Measurements from ENCODE around the gene ENTPD1.

ENTPD1 gene

DNA sequence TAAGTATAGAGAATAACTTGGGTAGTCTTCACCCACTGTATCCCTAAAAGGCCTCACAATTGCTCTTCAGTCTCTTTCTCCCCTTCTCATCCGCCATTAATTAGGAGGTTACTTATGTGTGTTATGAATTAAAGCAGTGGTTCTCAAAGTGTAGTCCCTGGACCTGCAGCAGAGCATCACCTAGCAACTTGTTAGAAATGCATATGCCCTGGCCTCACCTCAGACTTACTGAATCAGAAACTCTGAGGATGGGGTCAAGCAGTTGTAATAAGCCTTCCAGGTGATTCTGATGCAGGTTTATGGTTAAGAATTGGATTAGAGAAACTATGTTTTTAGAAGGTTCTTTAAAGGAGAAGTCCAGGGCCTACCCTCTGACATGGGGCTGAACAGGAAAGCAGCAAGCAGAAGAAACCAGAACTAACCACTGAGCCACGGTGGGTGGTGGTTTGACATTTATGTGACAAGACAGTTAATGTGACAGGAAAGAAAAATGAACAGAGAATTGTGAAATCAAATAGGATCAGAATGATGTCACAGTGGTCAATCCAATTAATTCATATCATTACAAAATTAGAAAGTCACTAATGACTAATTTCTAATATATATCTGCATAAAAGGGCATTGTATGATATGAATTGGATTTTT lies 37.6 kb downstream of the ENTPD1 start (continued):
- TF ChIP-seq ZBTB48 (tag by site-specific recombination; IDR thresholded peaks at IDR 0.05), result no peak
- no peak for TF ChIP-seq ZNF623 (tag by site-specific recombination; IDR thresholded peaks at IDR 0.05)
- no peak for TF ChIP-seq ZNF747 (tag by site-specific recombination; IDR thresholded peaks at IDR 0.05)
- no peak for TF ChIP-seq ZIC2 (tag by site-specific recombination; IDR thresholded peaks at IDR 0.05)
- TF ChIP-seq ZNF133 (tag by site-specific recombination; IDR thresholded peaks at IDR 0.05), result no peak
- TF ChIP-seq, protein P1, sequence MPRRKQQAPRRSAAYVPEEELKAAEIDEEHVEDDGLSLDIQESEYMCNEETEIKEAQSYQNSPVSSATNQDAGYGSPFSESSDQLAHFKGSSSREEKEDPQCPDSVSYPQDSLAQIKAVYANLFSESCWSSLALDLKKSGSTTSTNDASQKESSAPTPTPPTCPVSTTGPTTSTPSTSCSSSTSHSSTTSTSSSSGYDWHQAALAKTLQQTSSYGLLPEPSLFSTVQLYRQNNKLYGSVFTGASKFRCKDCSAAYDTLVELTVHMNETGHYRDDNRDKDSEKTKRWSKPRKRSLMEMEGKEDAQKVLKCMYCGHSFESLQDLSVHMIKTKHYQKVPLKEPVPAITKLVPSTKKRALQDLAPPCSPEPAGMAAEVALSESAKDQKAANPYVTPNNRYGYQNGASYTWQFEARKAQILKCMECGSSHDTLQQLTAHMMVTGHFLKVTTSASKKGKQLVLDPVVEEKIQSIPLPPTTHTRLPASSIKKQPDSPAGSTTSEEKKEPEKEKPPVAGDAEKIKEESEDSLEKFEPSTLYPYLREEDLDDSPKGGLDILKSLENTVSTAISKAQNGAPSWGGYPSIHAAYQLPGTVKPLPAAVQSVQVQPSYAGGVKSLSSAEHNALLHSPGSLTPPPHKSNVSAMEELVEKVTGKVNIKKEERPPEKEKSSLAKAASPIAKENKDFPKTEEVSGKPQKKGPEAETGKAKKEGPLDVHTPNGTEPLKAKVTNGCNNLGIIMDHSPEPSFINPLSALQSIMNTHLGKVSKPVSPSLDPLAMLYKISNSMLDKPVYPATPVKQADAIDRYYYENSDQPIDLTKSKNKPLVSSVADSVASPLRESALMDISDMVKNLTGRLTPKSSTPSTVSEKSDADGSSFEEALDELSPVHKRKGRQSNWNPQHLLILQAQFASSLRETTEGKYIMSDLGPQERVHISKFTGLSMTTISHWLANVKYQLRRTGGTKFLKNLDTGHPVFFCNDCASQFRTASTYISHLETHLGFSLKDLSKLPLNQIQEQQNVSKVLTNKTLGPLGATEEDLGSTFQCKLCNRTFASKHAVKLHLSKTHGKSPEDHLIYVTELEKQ (tag by site-specific recombination; IDR thresholded peaks at IDR 0.05; ENCODE audit: borderline replicate concordance), result no peak
- TF ChIP-seq ZNF324 (tag by site-specific recombination; IDR thresholded peaks at IDR 0.05), result no peak
- TF ChIP-seq ZBTB17 (tag by site-specific recombination; IDR thresholded peaks at IDR 0.05), result no peak
- TF ChIP-seq ZNF221 (tag by site-specific recombination; IDR thresholded peaks at IDR 0.05; ENCODE audit: borderline replicate concordance), result no peak
- TF ChIP-seq MZF1 (tag by site-specific recombination; IDR thresholded peaks at IDR 0.05; ENCODE audit: borderline replicate concordance), result no peak

- Histone ChIP-seq H3K27ac (ENCODE audit: extremely low read depth, low read depth, low read length) (no peak overlapping the region), H3K4me1 (ENCODE audit: control insufficient read depth, insufficient read depth, low read length) (no peaks in the 10 kb centered on the region)
Measured at GRCh38 chr10:95794195-95794594, 38.2 kb downstream of the ENTPD1 start.

GRCh38 chr10:95795602-95796001 lies 39.6 kb downstream of the ENTPD1 start:
- CTCF ChIA-PET, result no interaction called here
- Histone ChIP-seq H3K4me3 (ENCODE audit: low read depth, low read length) (no peak overlapping the region), H3K36me3 (ENCODE audit: control insufficient read depth in 2 of 2, insufficient read depth in 1 of 2, low read length in 2 of 2) (no peaks in the 10 kb centered on the region), H3K4me1 (ENCODE audit: control insufficient read depth, insufficient read depth, low read length) (no peaks in the 10 kb centered on the region), H3K27ac (ENCODE audit: extremely low read depth, low read depth, low read length) (no peak overlapping the region), H3K9me3 (ENCODE audit: control insufficient read depth, insufficient read depth, low read depth, low read length) (no peaks in the 10 kb centered on the region)
- POLR2A ChIA-PET, result no interaction called here
- TF ChIP-seq ZNF791 (tag by site-specific recombination; IDR thresholded peaks at IDR 0.05) (no peak), MYNN (tag by site-specific recombination; IDR thresholded peaks at IDR 0.05; ENCODE audit: borderline replicate concordance) (no peak), ZNF214 (tag by site-specific recombination; IDR thresholded peaks at IDR 0.05; ENCODE audit: borderline replicate concordance) (no peak), CTCF (tag by site-specific recombination; IDR thresholded peaks at IDR 0.05) (no peak), ZNF624 (tag by site-specific recombination; IDR thresholded peaks at IDR 0.05) (no peak), ELK4 (IDR thresholded peaks at IDR 0.05; ENCODE audit: borderline replicate concordance, low read depth, low read length) (no peak), ZNF747 (tag by site-specific recombination; IDR thresholded peaks at IDR 0.05) (no peak), ZNF621 (tag by site-specific recombination; IDR thresholded peaks at IDR 0.05) (no peak)

More at GRCh38 chr10:95794195-95794594, 38.2 kb downstream of the ENTPD1 start:
- Histone ChIP-seq H3K36me3 (ENCODE audit: control insufficient read depth in 2 of 2, insufficient read depth in 1 of 2, low read length in 2 of 2) (no peaks in the 10 kb centered on the region), H3K4me3 (ENCODE audit: low read depth, low read length) (no peak overlapping the region), H3K9me3 (ENCODE audit: control insufficient read depth, insufficient read depth, low read depth, low read length) (no peaks in the 10 kb centered on the region)
- no peak for TF ChIP-seq ZNF701 (tag by site-specific recombination; IDR thresholded peaks at IDR 0.05)
- TF ChIP-seq, protein P2, sequence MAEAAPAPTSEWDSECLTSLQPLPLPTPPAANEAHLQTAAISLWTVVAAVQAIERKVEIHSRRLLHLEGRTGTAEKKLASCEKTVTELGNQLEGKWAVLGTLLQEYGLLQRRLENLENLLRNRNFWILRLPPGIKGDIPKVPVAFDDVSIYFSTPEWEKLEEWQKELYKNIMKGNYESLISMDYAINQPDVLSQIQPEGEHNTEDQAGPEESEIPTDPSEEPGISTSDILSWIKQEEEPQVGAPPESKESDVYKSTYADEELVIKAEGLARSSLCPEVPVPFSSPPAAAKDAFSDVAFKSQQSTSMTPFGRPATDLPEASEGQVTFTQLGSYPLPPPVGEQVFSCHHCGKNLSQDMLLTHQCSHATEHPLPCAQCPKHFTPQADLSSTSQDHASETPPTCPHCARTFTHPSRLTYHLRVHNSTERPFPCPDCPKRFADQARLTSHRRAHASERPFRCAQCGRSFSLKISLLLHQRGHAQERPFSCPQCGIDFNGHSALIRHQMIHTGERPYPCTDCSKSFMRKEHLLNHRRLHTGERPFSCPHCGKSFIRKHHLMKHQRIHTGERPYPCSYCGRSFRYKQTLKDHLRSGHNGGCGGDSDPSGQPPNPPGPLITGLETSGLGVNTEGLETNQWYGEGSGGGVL (tag by site-specific recombination; IDR thresholded peaks at IDR 0.05), result no peak
- no peak for TF ChIP-seq ZSCAN5A (tag by site-specific recombination; IDR thresholded peaks at IDR 0.05)
- TF ChIP-seq ZNF155 (tag by site-specific recombination; IDR thresholded peaks at IDR 0.05), result no peak
- ChIA-PET POLR2A (no interaction called here), CTCF (no interaction called here)

Data from HEK293 (cell line).